HEK293T (cell line): ENCODE measurements around the gene LIMCH1.

Experiments used
- BHLHE40 ChIP-seq: fragments of 450-650 bp; IDR thresholded peaks from 2 replicates; pipeline ENCODE4 v1.6.1; 2016; ENCODE audit warnings: mild to moderate bottlenecking, moderate library complexity, borderline replicate concordance
- CTBP1 ChIP-seq: fragments of 450-650 bp; IDR thresholded peaks from 2 replicates; pipeline ENCODE4 v1.6.1; 2016; ENCODE audit warnings: borderline replicate concordance
- ELF4 ChIP-seq: fragments of 450-650 bp; IDR thresholded peaks from 2 replicates; pipeline ENCODE4 v1.6.1; 2017; ENCODE audit warnings: antibody characterized with exemption
- FOXA1 ChIP-seq: fragments of 450-650 bp; IDR thresholded peaks from 2 replicates; pipeline ENCODE4 v1.6.1; 2016; ENCODE audit warnings: mild to moderate bottlenecking
- FOXK2 ChIP-seq: fragments of 450-650 bp; IDR thresholded peaks from 2 replicates; pipeline ENCODE4 v1.6.1; 2016; ENCODE audit warnings: mild to moderate bottlenecking
- FOXM1 ChIP-seq: fragments of 450-650 bp; IDR thresholded peaks from 2 replicates; pipeline ENCODE4 v1.6.1; 2017; ENCODE audit warnings: mild to moderate bottlenecking, borderline replicate concordance
- L3MBTL2 ChIP-seq: fragments of 450-650 bp; conservative IDR thresholded peaks from 2 replicates; pipeline ENCODE4 v1.6.1; 2016; ENCODE audit warnings: mild to moderate bottlenecking
- LEF1 ChIP-seq: fragments of 450-650 bp; IDR thresholded peaks from 2 replicates; pipeline ENCODE4 v1.6.1; 2017; ENCODE audit warnings: mild to moderate bottlenecking, borderline replicate concordance
- NFRKB ChIP-seq: fragments of 450-650 bp; IDR thresholded peaks from 2 replicates; pipeline ENCODE4 v1.6.1; 2016; ENCODE audit warnings: mild to moderate bottlenecking, moderate library complexity
- SP1 ChIP-seq: fragments of 450-650 bp; IDR thresholded peaks from 2 replicates; pipeline ENCODE4 v1.6.1; 2017
- SUZ12 ChIP-seq: fragments of 450-650 bp; IDR thresholded peaks from 2 replicates; pipeline ENCODE4 v1.6.1; 2016; ENCODE audit warnings: mild to moderate bottlenecking
- TARDBP ChIP-seq: fragments of 450-650 bp; IDR thresholded peaks from 2 replicates; pipeline ENCODE4 v1.6.1; 2016
- ZNF384 ChIP-seq: fragments of 450-650 bp; IDR thresholded peaks from 2 replicates; pipeline ENCODE4 v1.6.1; 2016
- TF ChIP-seq, protein P1 (sequence below): fragments of 450-650 bp; IDR thresholded peaks from 2 replicates; pipeline ENCODE4 v1.6.1; 2016

DNA sequence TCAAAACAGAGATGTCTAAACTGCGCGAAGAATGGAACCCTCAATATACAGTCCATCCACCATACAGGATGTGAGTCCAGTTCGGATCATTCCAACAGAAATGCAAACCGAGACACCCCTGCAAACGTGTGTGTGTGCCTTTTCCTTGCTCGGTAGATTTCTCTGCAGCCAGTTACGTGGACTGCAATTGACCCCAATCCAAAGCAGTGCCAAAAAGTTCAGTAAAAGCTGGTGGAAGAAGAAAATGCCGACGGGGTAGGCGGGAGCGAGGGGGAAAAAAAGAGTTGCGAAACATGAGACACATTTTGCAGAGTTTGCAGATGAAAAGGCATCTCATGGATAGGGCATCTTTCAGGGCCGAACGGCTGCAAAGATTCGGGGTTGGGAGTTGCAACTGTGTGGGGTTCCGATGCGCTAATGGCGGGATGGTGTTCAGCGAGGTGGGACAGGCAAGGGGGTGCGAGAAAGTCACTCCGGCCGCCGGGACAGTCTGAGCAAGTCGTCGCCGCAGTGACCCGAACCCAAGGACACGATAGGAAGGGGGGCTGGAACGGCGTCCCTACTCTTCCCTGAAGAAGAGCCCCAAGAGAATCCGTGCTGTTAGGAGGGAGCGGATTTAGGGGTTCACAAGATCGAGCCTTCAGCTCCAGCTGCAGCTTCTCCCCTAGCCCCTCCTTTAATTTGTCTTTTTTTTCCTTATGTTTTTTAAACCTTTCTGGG lies 206.8 kb downstream of the LIMCH1 start:
- TF ChIP-seq, protein P1, sequence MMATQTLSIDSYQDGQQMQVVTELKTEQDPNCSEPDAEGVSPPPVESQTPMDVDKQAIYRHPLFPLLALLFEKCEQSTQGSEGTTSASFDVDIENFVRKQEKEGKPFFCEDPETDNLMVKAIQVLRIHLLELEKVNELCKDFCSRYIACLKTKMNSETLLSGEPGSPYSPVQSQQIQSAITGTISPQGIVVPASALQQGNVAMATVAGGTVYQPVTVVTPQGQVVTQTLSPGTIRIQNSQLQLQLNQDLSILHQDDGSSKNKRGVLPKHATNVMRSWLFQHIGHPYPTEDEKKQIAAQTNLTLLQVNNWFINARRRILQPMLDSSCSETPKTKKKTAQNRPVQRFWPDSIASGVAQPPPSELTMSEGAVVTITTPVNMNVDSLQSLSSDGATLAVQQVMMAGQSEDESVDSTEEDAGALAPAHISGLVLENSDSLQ: no peak
- TF ChIP-seq FOXM1: no peak
- no peak for TF ChIP-seq BHLHE40
- TF ChIP-seq SP1: no peak
- TF ChIP-seq ELF4: no peak
- TF ChIP-seq LEF1: no peak
- TF ChIP-seq TARDBP: no peak
- TF ChIP-seq NFRKB: no peak
- no peak for TF ChIP-seq FOXK2
- no peak for TF ChIP-seq FOXA1
- no peak for TF ChIP-seq ZNF384
- no peak for TF ChIP-seq L3MBTL2
- TF ChIP-seq SUZ12: no peak
- TF ChIP-seq CTBP1: no peak
